Breast epithelium (tissue), 3 donors: Measurements from ENCODE around the gene C1orf105.

Experiments used
- POLR2A ChIP-seq: fragments of 450-650 bp; IDR thresholded peaks from one replicate; pipeline ENCODE4 v1.6.1; 2016; ENCODE audit warnings: antibody characterized with exemption, mild to moderate bottlenecking, moderate library complexity
- TF ChIP-seq, protein P1 (sequence below), 3 donors: fragments of 450-650 bp; IDR thresholded peaks; one replicate each; pipeline ENCODE4 v1.5.1; 2016 to 2017; ENCODE audit warnings: antibody characterized with exemption in 3 of 3, mild to moderate bottlenecking in 3 of 3, moderate library complexity in 3 of 3

DNA sequence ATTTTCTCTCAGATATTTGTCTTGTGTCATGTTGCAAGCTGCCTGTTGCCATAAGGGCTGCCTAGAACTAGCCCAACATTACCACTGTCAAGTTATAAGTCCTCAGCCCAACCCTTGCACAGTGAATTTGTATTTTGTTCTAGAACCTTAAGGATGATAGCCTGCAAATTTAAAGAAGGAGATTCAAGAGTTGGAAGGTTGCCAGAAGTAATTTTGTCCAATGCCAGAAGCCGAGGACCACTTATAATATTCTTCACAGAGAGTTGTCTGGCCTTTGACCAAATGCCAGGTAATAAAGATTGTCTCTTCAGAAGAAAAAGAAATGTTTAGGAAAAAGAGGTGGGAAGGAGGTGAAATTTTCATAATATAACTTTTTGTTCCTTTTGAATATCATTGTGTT, 71.9 kb downstream of the C1orf105 start:
- TF ChIP-seq, protein P1, sequence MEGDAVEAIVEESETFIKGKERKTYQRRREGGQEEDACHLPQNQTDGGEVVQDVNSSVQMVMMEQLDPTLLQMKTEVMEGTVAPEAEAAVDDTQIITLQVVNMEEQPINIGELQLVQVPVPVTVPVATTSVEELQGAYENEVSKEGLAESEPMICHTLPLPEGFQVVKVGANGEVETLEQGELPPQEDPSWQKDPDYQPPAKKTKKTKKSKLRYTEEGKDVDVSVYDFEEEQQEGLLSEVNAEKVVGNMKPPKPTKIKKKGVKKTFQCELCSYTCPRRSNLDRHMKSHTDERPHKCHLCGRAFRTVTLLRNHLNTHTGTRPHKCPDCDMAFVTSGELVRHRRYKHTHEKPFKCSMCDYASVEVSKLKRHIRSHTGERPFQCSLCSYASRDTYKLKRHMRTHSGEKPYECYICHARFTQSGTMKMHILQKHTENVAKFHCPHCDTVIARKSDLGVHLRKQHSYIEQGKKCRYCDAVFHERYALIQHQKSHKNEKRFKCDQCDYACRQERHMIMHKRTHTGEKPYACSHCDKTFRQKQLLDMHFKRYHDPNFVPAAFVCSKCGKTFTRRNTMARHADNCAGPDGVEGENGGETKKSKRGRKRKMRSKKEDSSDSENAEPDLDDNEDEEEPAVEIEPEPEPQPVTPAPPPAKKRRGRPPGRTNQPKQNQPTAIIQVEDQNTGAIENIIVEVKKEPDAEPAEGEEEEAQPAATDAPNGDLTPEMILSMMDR (IDR thresholded peaks at IDR 0.05): no peak
- TF ChIP-seq POLR2A: no peak
